ENCODE results near the gene EFS. TPM values are rescaled to one million over a fixed set of nuclear protein-coding genes. Genes with fewer than 3 reads are reported as not detected.

The EFS gene
- total and polyA plus RNA-seq, 2 donors (not counting 1 experiment from before 2014, with no cell fraction given) = not detected

DNA sequence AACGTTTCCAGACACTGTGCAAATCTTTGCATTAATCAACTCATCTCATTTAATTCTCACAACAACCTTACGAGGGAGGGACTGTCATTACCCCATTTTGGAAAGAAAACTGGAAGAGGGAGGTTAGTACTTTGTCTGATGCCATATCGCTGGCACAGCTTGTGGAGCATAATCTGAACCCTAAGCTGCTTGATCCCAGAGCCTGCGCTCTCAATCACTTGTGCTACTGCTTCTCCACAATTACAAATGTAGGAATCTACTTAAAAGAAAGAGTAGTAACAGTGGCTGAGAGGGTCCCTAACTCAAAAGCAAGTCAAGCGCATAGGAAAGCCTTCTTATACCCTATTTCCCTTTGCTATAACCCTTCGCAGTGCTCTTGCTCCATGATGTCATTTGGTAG, 3.2 kb downstream of the EFS start:
- Histone ChIP-seq H3K4me2 (replicated peaks; ENCODE audit: low read depth, low read length, poor library complexity, severe bottlenecking) (no peak overlapping the region), H3K27me3 (replicated peaks in 1 of 4; ENCODE audit: control extremely low read depth in 1 of 4, control insufficient read depth in 3 of 4, insufficient read depth in 4 of 4, low read length in 3 of 4) (peaks cover 0 to 26% (median 3%) of the 10 kb centered on the region in 4 experiments), H3K27ac (ENCODE audit: low read length in 2 of 2) (no peak overlapping the region), H3K9me3 (ENCODE audit: control extremely low read depth in 1 of 3, control insufficient read depth in 2 of 3, insufficient read depth in 1 of 3, low read length in 2 of 3) (peaks cover 0 to 3% (median 0%) of the 10 kb centered on the region in 3 donors), H3K4me1 (ENCODE audit: control insufficient read depth in 2 of 2, insufficient read depth in 2 of 2, low read length in 2 of 2) (no peaks in the 10 kb centered on the region), H3K36me3 (replicated peaks in 1 of 2; ENCODE audit: control extremely low read depth in 1 of 2, control insufficient read depth in 1 of 2, extremely low read depth in 1 of 2, insufficient read depth in 2 of 2, low read length in 1 of 2) (no peaks in the 10 kb centered on the region), H4K20me1 (ENCODE audit: control insufficient read depth, insufficient read depth, low read length, poor library complexity, severe bottlenecking) (no peaks in the 10 kb centered on the region), H3K79me2 (ENCODE audit: control insufficient read depth, insufficient read depth, low read length) (no peaks in the 10 kb centered on the region), H3K4me3 (ENCODE audit: control extremely low read depth in 1 of 5, extremely low read depth in 1 of 5, insufficient read depth in 1 of 5, low read depth in 2 of 5, low read length in 4 of 5) (no peak overlapping the region), H3K9ac (ENCODE audit: low read length) (no peak overlapping the region), H2AFZ (ENCODE audit: insufficient read depth, low read depth, low read length, poor library complexity, severe bottlenecking) (no peak overlapping the region)
- ATAC-seq (ENCODE audit: low read depth) (no peak), DNase-seq (no peak)
- H3K9me3 Mint-ChIP-seq (ENCODE audit: insufficient read depth) = no peaks in the 10 kb centered on the region
- TF ChIP-seq, protein P1, sequence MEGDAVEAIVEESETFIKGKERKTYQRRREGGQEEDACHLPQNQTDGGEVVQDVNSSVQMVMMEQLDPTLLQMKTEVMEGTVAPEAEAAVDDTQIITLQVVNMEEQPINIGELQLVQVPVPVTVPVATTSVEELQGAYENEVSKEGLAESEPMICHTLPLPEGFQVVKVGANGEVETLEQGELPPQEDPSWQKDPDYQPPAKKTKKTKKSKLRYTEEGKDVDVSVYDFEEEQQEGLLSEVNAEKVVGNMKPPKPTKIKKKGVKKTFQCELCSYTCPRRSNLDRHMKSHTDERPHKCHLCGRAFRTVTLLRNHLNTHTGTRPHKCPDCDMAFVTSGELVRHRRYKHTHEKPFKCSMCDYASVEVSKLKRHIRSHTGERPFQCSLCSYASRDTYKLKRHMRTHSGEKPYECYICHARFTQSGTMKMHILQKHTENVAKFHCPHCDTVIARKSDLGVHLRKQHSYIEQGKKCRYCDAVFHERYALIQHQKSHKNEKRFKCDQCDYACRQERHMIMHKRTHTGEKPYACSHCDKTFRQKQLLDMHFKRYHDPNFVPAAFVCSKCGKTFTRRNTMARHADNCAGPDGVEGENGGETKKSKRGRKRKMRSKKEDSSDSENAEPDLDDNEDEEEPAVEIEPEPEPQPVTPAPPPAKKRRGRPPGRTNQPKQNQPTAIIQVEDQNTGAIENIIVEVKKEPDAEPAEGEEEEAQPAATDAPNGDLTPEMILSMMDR (IDR thresholded peaks at IDR 0.05) = no peak
- POLR2A ChIA-PET = no interaction called here
- WGBS (ENCODE audit: insufficient coverage) = 80% methylated on average over 2 of the region's 6 CpGs
- CTCF ChIA-PET = interaction anchor here (0.5 to 1.2 kb wide), 3 partner anchors 18 to 241 kb away, joined by 3 to 4 read pairs (median 3); no protein-coding TSS in a partner anchor
- H3K27me3 Mint-ChIP-seq = peaks cover 27% of the 10 kb centered on the region
- no peaks in the 10 kb centered on the region for H3K4me1 Mint-ChIP-seq
- intact Hi-C loops (cut with micrococcal nuclease) = no loop called here
- no peak overlapping the region for H3K4me3 Mint-ChIP-seq
- no peak overlapping the region for H3K27ac Mint-ChIP-seq

DNA sequence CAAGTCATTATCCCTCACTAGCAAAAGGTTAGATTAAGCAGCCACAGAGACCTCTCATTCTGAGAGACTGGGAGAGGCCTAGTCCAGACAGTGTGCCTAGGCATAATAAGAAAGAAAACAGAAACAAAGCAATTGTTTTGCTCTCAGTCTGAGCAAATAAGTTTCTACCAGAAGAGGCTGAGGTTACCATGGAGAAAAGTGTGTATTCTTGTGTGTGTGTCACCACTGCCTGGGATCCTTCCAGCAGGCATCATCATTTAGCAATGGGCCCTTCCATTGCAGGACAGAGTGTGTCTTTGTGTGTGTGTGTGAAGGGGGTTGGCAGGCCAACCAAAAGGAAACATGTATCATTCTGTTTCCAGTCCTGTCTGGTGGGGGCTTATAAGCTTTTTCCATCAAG, 3.7 kb downstream of the EFS start:
- no peaks in the 10 kb centered on the region for H3K4me1 Mint-ChIP-seq

More for the DNA sequence above, 3.7 kb downstream of the EFS start:
- intact Hi-C loops (cut with micrococcal nuclease) = no loop called here
- ChIA-PET CTCF (interaction anchor here (0.5 to 1.2 kb wide), 2 partner anchors 18 to 240 kb away, joined by 3 to 4 read pairs; no protein-coding TSS in a partner anchor), POLR2A (no interaction called here)
- H4K20me1 ChIP-seq (ENCODE audit: control insufficient read depth, insufficient read depth, low read length, poor library complexity, severe bottlenecking) = no peaks in the 10 kb centered on the region
- H3K4me3 ChIP-seq (ENCODE audit: control extremely low read depth in 1 of 5, extremely low read depth in 1 of 5, insufficient read depth in 1 of 5, low read depth in 2 of 5, low read length in 4 of 5) = no peak overlapping the region
- no peaks in the 10 kb centered on the region for H3K79me2 ChIP-seq (ENCODE audit: control insufficient read depth, insufficient read depth, low read length)
- H3K4me1 ChIP-seq (ENCODE audit: control insufficient read depth in 2 of 2, insufficient read depth in 2 of 2, low read length in 2 of 2) = no peaks in the 10 kb centered on the region
- ATAC-seq (ENCODE audit: low read depth) (no peak), DNase-seq (no peak)
- H3K27me3 ChIP-seq (replicated peaks in 1 of 4; ENCODE audit: control extremely low read depth in 1 of 4, control insufficient read depth in 3 of 4, insufficient read depth in 4 of 4, low read length in 3 of 4) = peaks cover 0 to 22% (median 3%) of the 10 kb centered on the region in 4 experiments
- Mint-ChIP-seq H3K4me3 (no peak overlapping the region), H3K9me3 (ENCODE audit: insufficient read depth) (no peaks in the 10 kb centered on the region), H3K27ac (no peak overlapping the region), H3K27me3 (peaks cover 27% of the 10 kb centered on the region)
- H3K36me3 ChIP-seq (replicated peaks in 1 of 2; ENCODE audit: control extremely low read depth in 1 of 2, control insufficient read depth in 1 of 2, extremely low read depth in 1 of 2, insufficient read depth in 2 of 2, low read length in 1 of 2) = no peaks in the 10 kb centered on the region
- H3K9ac ChIP-seq (ENCODE audit: low read length) = no peak overlapping the region
- no peak overlapping the region for H2AFZ ChIP-seq (ENCODE audit: insufficient read depth, low read depth, low read length, poor library complexity, severe bottlenecking)
- TF ChIP-seq, protein P1 (IDR thresholded peaks at IDR 0.05) = no peak
- TF ChIP-seq EZH2 (IDR thresholded peaks at IDR 0.05; ENCODE audit: borderline replicate concordance, insufficient read depth, low read depth, low read length, poor library complexity, severe bottlenecking) = no peak
- no peak overlapping the region for H3K4me2 ChIP-seq (replicated peaks; ENCODE audit: low read depth, low read length, poor library complexity, severe bottlenecking)
- H3K27ac ChIP-seq (ENCODE audit: low read length in 2 of 2) = no peak overlapping the region
- H3K9me3 ChIP-seq (ENCODE audit: control extremely low read depth in 1 of 3, control insufficient read depth in 2 of 3, insufficient read depth in 1 of 3, low read length in 2 of 3) = peaks cover 0 to 3% (median 0%) of the 10 kb centered on the region in 3 donors

Measured in B cell (primary cell).